ENCODE measurements around the gene DIP2C.

GRCh38 chr10:421170-421569 lies 268.3 kb downstream of the DIP2C start:
- TF ChIP-seq, protein P1, sequence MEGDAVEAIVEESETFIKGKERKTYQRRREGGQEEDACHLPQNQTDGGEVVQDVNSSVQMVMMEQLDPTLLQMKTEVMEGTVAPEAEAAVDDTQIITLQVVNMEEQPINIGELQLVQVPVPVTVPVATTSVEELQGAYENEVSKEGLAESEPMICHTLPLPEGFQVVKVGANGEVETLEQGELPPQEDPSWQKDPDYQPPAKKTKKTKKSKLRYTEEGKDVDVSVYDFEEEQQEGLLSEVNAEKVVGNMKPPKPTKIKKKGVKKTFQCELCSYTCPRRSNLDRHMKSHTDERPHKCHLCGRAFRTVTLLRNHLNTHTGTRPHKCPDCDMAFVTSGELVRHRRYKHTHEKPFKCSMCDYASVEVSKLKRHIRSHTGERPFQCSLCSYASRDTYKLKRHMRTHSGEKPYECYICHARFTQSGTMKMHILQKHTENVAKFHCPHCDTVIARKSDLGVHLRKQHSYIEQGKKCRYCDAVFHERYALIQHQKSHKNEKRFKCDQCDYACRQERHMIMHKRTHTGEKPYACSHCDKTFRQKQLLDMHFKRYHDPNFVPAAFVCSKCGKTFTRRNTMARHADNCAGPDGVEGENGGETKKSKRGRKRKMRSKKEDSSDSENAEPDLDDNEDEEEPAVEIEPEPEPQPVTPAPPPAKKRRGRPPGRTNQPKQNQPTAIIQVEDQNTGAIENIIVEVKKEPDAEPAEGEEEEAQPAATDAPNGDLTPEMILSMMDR (IDR thresholded peaks at IDR 0.05) = no peak
- no peak for TF ChIP-seq POLR2A (IDR thresholded peaks at IDR 0.05)

Data from prostate gland (tissue), 2 donors.